SIG-M5 (cell line): Measurements from ENCODE around the gene WASHC4.

Experiments
- DNase-seq: peaks from one replicate; lab custom pipeline; 2025; lab: John Stamatoyannopoulos, UW

The WASHC4 gene

DNA sequence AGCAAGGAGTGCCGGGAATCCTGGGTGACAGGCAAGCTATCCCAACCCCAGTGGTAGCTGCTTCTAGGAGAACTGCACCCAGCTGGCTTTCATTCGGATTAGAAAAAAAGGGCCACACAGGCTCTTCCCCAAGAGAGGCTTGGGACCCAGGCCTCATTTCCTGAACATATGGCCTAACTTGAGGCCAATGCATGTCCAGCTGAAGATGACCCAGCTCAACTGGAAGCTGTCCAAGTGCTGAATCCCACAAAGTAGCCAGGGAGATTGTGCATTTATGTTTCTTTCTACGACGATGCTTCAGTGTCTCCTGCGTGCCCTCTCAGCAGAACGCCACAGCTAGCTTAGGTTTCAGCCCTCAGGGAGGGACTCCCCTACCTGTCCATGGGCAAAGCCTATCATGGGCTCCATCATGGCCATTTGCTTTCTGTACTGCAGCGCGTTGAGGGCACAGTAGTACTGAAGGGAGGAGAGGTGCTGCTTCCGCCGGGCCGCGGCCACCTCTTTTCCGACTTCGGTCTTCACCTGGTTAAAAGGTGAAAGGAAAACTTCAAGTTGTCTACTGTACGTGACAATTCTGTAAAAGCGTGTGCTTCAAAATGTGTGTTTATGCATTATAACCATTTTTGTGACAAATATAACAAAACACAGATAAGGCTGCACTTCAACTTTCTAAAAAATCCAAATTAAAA is 99.3 kb downstream of the WASHC4 start:
- no peak for DNase-seq

DNA sequence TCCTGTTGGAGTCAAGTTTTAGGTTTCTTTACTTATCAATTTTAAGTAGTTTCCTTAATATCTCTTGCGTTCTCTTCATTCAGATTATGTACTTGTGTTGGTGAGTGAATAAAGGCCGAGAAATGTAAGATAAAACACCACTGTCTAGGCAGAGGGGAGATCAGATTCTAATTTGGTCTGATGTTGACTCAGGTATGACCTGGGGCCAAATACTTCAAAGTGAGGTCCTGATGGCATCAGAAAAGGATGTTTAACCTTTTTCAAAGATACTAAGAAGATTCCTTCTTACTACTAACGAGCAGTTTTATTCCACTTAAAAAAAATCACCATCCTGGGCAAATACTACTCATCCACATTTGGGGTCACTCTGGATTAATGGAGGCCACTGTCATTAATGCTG is 101.6 kb downstream of the WASHC4 start:
- DNase-seq: no peak

DNA sequence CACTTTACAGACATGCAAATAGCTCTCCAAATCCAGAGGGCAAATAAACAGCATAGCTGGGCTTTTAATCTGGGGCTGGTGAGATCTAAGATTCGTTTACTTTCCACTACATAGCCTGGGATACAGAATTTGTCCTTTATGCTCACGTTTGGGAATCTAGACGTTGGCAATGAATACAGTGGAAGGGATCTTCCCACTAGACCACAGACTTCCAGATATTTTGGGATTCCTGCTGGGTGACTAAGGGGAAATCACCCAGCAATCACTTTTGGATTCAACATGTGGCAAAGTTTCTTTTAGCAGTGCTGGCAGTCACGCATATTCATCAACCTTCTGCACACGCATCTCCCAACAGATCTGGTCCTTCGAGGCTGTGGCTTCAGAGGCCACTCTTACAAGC is 104.9 kb downstream of the WASHC4 start:
- DNase-seq: no peak

DNA sequence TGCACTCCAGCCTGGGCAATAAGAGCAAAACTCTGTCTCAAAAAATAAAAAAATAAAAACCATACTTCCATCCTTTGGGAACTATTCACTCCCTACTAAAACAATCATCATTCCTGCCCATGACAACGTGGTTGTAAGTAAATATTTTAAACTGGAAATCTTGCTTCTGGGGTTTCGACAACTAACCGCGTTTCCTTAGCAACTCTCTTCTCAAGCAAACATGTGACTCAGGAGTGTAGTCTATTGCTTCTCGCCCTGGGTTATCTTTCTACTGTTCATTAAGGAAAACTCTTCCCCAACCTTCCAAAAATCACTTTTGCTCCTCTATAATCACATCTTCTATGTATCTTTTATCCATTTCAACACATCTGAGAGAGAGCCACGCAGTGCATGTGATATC is 106.6 kb downstream of the WASHC4 start:
- no peak for DNase-seq

DNA sequence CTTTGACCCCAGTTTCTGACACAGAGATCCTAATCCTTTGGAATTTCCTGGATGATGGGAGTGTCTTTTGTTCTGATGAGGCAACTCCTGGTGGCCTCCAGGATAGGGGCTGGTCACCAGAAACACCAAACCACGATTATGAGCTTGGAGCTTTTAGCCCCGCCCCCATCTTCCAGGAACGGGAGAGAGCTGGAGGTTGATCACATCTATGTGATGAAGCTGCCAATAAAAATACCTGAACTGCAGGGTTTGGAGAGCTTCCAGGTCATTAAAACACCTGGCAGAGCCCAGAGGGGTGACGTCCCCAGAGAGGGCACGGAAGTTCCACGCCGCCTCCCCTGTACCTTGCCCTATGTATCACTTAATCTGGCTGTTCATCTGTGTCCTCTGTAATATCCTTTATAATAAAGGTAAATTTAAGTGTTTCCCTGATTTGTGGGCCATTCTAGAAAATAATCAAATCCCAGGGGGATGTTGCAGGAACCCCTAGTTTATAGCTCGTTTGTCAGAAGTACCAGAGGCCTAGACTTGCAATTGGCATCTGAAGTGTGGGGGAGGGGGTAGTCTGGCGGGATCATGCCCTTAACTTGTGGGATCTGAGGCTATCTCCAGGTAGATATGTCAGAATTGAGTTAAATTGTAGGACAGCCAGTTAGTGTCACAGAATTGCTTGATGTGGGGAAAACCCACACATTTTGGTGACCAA is 107.3 kb downstream of the WASHC4 start:
- DNase-seq: no peak

DNA sequence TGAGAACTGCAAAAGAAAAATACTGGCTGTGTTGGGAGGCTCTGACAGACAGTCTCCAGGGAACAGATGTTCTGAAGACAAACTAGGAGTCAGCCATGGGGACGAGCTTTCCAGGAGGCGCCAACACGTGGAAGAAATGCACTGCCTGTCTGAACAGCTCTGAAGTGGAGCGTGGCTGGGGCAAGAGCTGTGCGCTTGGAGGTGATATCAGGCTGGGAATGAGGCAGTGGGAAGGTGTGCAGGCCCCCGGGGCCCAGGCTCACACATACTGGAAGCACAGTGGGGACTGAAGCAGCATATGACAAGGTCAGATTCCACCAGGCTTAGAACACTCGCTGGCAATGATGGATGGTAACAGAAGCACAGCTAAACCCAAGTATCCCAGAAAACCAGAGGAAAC is 110.9 kb downstream of the WASHC4 start:
- no peak for DNase-seq
